ENCODE data around the gene LPCAT1. TPM values are rescaled to one million over a fixed set of nuclear protein-coding genes. Genes with fewer than 3 reads are reported as not detected.
A peak's percentile ranks its signal among the peaks of the same experiment; 100 is the strongest.
"Not testable (repeated sequence)": the region's sequence is repeated elsewhere in the genome, so short reads cannot be mapped to it uniquely, and the experiment has no call there.

LPCAT1 gene
- total RNA-seq, 2 experiments from 2014 or later = 49.4 to 49.6 TPM

DNA sequence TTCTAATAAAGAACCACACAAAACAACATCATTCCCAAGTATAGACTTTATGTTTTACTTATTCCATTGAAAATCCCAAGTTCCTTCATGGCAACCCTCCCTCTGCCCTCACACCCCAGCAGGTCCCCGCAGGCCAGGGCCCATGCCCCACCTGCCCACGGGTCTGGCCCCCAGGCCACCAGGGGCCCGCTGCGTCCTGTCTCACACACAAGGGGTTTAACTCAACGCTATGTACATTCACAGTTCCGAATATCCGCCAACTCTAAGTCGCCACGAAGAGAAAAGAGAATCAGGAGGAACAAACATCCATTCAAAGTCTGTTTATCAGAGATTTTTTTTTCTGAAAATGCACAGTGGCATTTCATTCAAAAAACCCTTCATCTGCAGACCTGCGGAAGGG lies 62.4 kb downstream of the LPCAT1 start:
- H3K27me3 Mint-ChIP-seq = no peaks in the 10 kb centered on the region
- H3K4me3 Mint-ChIP-seq = no peak overlapping the region
- no peak overlapping the region for H3K27ac Mint-ChIP-seq
- peaks cover 29% of the 10 kb centered on the region for H3K36me3 Mint-ChIP-seq
- no peaks in the 10 kb centered on the region for H3K4me1 Mint-ChIP-seq
- H3K9me3 Mint-ChIP-seq = peaks cover 17% of the 10 kb centered on the region
- no peak for DNase-seq

GRCh38 chr5:1460054-1460682 lies 63.6 kb downstream of the LPCAT1 start:
- no peak overlapping the region for H3K27ac Mint-ChIP-seq
- H3K9me3 Mint-ChIP-seq = peaks cover 16% of the 10 kb centered on the region
- peaks cover 20% of the 10 kb centered on the region for H3K36me3 Mint-ChIP-seq
- no peak overlapping the region for H3K4me3 Mint-ChIP-seq
- no peak for DNase-seq
- H3K27me3 Mint-ChIP-seq = no peaks in the 10 kb centered on the region
- no peaks in the 10 kb centered on the region for H3K4me1 Mint-ChIP-seq

- H3K27ac Mint-ChIP-seq, DNase-seq, H3K4me1 Mint-ChIP-seq, H3K27me3 Mint-ChIP-seq, H3K4me3 Mint-ChIP-seq: not testable (repeated sequence)
- H3K36me3 Mint-ChIP-seq = peaks cover 12% of the 10 kb centered on the region
- H3K9me3 Mint-ChIP-seq = peaks cover 10% of the 10 kb centered on the region
Measured at GRCh38 chr5:1459435-1459834, 64.3 kb downstream of the LPCAT1 start.

DNA sequence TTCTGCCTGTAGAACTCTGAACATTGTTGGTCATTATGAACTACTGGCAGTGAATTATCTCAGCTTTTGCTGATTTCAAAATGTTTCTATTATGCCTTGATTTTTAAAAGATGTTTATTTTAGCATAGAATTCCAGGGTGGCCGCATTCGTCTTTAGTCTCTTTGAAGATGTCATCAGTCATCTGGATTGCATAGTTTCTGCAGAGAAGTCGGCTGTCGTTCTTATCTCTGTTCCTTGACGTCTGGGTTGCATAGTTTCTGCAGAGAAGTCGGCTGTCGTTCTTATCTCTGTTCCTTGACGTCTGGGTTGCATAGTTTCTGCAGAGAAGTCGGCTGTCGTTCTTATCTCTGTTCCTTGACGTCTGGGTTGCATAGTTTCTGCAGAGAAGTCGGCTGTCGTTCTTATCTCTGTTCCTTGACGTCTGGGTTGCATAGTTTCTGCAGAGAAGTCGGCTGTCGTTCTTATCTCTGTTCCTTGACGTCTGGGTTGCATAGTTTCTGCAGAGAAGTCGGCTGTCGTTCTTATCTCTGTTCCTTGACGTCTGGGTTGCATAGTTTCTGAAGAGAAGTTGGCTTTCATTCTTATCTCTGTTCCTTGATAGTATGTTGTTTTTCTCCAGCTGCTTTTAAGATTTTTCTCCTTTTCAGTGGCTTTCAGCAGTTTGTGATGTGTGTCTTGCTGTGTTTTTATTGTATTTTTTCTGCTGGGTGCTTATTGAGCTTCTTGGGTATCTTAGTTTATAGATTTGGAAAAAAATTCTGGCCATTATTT lies 67.5 kb downstream of the LPCAT1 start:
- Mint-ChIP-seq H3K9me3 (peaks cover 19% of the 10 kb centered on the region), H3K36me3 (peaks cover 15% of the 10 kb centered on the region)
- not testable (repeated sequence) for H3K27ac Mint-ChIP-seq, H3K27me3 Mint-ChIP-seq, H3K4me1 Mint-ChIP-seq, DNase-seq, H3K4me3 Mint-ChIP-seq

GRCh38 chr5:1453613-1454012 lies 70.1 kb downstream of the LPCAT1 start:
- H3K4me3 Mint-ChIP-seq = no peak overlapping the region
- H3K27ac Mint-ChIP-seq = no peak overlapping the region
- no peak for DNase-seq
- peaks cover 19% of the 10 kb centered on the region for H3K9me3 Mint-ChIP-seq
- H3K4me1 Mint-ChIP-seq = peaks cover 6% of the 10 kb centered on the region
- peaks cover 15% of the 10 kb centered on the region for H3K27me3 Mint-ChIP-seq
- H3K36me3 Mint-ChIP-seq = peaks cover 12% of the 10 kb centered on the region

DNA sequence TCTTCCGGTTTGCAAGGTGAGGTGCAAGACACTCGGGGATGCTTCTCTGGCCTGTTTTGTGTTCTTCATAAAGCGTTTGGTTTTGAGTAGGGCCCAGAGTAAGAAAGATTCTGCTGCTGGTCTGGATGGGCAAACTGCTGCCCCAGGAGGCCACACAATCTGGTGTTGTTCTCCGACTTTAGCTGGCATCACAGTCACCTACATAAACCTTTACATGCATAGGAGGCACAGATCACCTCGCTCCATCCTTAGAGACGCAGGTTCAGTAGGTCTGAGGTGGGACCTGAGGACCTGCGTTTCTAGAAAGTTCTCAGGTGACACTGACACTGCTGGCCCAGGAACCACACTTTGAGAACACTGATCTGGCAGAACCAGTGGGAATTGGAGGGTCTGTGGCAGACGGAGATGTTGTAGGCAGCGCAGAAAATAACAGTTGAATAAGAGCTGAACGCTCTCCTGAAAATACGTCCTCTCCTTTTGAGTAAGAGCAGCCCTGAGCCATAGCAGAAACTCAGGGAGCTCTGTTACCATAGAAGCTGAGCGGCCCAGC lies 74.6 kb downstream of the LPCAT1 start:
- no peak for DNase-seq
- peaks cover 9% of the 10 kb centered on the region for H3K9me3 Mint-ChIP-seq
- H3K4me3 Mint-ChIP-seq = no peak overlapping the region
- peaks cover 26% of the 10 kb centered on the region for H3K4me1 Mint-ChIP-seq
- H3K36me3 Mint-ChIP-seq = peaks cover 7% of the 10 kb centered on the region
- H3K27ac Mint-ChIP-seq = no peak overlapping the region
- peaks cover 40% of the 10 kb centered on the region for H3K27me3 Mint-ChIP-seq

GRCh38 chr5:1448511-1449011 lies 75.2 kb downstream of the LPCAT1 start:
- no peak overlapping the region for H3K4me3 Mint-ChIP-seq
- DNase-seq = no peak
- peaks cover 3% of the 10 kb centered on the region for H3K36me3 Mint-ChIP-seq
- no peak overlapping the region for H3K27ac Mint-ChIP-seq
- peaks cover 3% of the 10 kb centered on the region for H3K9me3 Mint-ChIP-seq
- peaks cover 29% of the 10 kb centered on the region for H3K4me1 Mint-ChIP-seq
- peaks cover 44% of the 10 kb centered on the region for H3K27me3 Mint-ChIP-seq

DNA sequence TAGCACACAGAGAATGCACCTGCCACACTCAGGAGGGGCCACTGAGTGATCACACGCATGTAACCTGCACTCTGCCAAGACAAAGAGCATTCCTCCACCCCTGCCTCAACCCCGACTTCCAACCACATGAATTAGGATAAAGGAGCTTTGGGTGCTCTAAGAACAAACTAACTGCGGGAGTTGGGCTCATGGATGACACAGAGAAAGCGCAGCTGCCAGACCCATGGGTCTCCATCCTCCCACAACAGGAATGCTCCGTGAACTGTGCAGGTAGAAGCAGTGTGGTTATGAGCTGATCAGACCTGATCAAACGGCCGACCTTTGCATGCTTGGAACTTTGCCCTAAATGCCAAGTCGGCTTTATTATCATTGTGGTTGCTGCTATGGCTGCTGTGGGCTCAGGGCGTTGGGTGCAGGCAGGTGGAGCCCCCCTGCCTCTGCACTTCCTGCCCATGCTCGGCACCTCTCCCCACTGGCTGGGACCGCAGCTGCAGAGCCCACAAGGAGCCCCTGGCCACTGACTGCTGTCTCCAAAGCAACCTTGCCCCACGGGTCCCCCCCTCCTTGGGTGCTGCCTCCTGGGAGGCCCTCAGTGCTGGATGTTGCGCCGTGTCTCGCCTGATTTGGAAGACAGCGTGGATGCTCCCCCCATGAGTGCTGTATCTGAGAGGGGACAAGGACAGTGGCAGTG lies 75.9 kb downstream of the LPCAT1 start:
- peak; percentile 50 for DNase-seq
- no peaks in the 10 kb centered on the region for H3K36me3 Mint-ChIP-seq
- peaks cover 51% of the 10 kb centered on the region for H3K27me3 Mint-ChIP-seq
- H3K4me1 Mint-ChIP-seq = peaks cover 29% of the 10 kb centered on the region
- no peak overlapping the region for H3K27ac Mint-ChIP-seq
- H3K4me3 Mint-ChIP-seq = no peak overlapping the region
- no peaks in the 10 kb centered on the region for H3K9me3 Mint-ChIP-seq

DNA sequence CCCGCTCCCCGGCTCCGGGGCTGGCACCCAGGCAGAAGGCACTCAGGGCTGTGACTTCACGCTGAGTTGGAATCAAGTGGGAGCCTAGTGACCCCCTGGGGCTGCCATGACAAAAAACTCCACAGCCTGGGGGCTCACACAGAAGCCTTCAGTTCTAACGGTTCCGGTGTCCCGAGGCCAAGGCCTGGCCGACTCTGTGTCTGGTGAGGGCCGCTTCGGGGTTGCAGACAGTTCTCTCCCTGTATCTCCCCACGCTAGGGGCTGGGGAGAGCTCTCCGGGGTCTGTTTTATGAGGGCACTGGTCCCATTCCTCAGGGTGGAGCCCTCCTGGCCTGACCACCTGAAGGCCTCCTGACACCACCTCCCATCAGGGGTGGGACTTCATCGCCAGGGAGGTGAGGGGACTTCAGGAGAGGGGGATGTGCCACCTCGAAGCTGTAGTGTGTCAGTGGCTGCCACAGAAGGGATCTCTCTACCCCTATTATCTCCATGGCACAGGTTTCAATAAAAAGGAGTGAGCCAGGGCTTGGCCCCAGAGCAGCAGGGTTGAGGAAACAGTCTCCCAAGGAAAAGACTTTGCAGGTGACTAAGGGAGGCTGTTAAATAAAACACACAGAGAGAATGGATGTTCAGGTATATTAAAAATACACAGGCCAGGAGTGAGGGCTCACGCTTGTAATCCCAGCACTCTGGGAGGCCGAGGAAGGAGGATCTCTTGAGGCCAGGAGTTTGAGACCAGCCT lies 77.0 kb downstream of the LPCAT1 start:
- peak overlapping the region; percentile 15 for H3K4me3 Mint-ChIP-seq
- no peak for DNase-seq
- H3K27me3 Mint-ChIP-seq = peaks cover 61% of the 10 kb centered on the region
- H3K36me3 Mint-ChIP-seq = no peaks in the 10 kb centered on the region
- peaks cover 29% of the 10 kb centered on the region for H3K4me1 Mint-ChIP-seq
- no peaks in the 10 kb centered on the region for H3K9me3 Mint-ChIP-seq
- H3K27ac Mint-ChIP-seq = no peak overlapping the region

- no peaks in the 10 kb centered on the region for H3K9me3 Mint-ChIP-seq
- H3K4me3 Mint-ChIP-seq = no peak overlapping the region
- peaks cover 29% of the 10 kb centered on the region for H3K4me1 Mint-ChIP-seq
- H3K36me3 Mint-ChIP-seq = no peaks in the 10 kb centered on the region
- peaks cover 67% of the 10 kb centered on the region for H3K27me3 Mint-ChIP-seq
- H3K27ac Mint-ChIP-seq = no peak overlapping the region
- no peak for DNase-seq
Measured at GRCh38 chr5:1445689-1446601, 77.8 kb downstream of the LPCAT1 start.

DNA sequence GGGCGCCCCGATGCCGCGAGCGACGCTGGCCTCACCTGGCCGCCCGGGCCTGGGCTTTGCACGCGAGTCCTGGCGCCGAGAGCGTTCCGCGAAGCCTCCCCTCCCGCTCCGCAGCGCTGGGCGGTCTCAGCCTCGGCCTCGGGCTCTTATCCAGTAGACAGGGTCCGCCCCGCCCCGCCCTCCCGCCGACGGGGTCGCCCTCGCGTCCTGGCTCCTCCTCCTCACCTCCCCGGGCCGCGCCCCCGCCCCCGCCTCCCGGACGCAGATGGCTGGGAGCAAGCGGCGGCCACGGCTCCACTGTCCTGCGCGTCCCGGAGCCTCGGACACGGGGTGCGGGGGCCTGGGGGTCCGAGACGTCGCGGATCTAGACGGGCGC lies 78.5 kb downstream of the LPCAT1 start, which contains the start of gene SLC6A3:
TSS of gene SLC6A3 (minus strand) at position 128 of the 376 bp plus-strand sequence. CDS start 2,243 bp downstream, outside the sequence.
- H3K4me3 Mint-ChIP-seq = peak within 1 kb of the TSS; percentile 44
- DNase-seq = peak; percentile 41
- H3K4me1 Mint-ChIP-seq = peaks cover 29% of the 10 kb centered on the region
- no peaks in the 10 kb centered on the region for H3K9me3 Mint-ChIP-seq
- peaks cover under 1% of the 10 kb centered on the region for H3K36me3 Mint-ChIP-seq
- no peak within 1 kb of the TSS for H3K27ac Mint-ChIP-seq
- H3K27me3 Mint-ChIP-seq = peaks cover 69% of the 10 kb centered on the region

DNA sequence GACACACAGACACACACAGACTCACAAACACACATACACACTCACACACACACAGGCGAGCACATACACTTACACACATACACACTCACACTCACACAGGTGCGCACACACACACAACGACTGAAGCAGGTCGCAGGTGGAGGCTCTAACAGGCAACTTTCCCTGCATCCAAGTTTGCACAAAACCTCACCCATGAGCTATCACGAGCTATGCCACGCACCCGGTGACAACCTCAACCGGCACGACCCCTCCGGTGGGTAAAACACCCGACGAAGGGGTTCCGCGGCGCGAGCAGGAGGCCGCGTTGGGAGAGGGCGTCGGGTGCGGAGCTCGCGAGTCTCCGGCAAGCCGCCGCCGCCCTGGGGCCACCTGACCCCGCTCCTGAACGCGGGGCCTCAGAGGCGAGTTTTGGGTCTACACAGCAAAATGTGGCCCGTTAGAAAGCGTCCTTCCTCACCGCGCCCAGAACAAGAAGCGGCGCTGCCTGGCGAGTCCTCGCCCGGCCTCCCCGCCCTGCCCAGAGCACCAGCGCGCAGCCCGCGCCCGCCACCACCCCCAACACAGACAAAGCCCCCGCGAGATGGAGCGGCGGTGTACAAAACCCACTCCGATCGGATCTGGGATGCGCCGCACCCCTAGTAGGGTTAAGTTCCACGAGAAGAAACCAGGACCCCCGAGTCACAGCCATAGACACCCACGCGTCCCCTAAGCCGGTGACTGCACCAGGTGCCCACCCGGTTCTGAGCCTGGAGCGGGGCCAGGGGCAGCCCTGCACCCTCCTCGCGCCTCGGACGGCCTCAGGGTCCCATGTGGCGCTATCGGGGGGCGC lies 79.2 kb downstream of the LPCAT1 start:
- peak overlapping the region; percentile 44 for H3K4me3 Mint-ChIP-seq
- peaks cover 75% of the 10 kb centered on the region for H3K27me3 Mint-ChIP-seq
- no peak overlapping the region for H3K27ac Mint-ChIP-seq
- H3K9me3 Mint-ChIP-seq = peaks cover 4% of the 10 kb centered on the region
- DNase-seq = no peak
- H3K36me3 Mint-ChIP-seq = peaks cover 4% of the 10 kb centered on the region
- H3K4me1 Mint-ChIP-seq = peaks cover 29% of the 10 kb centered on the region

DNA sequence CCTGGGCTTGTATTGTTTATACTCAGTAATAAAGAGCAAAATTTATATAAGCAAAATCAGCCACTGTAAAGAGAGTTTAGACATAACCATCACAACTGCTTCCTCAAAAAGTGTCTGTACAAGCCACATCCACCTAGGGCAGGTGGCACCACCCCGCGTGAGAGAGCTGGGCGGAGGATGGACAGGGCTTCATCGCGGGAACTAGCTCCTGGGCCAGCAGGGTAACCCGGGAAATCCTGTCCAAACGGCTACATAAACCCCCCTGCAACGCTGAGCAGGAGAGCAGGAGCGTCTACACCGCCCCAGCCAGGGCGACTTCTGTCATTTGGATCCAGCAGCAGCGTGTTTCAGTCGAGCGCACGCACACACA lies 79.8 kb downstream of the LPCAT1 start:
- H3K4me1 Mint-ChIP-seq = peaks cover 26% of the 10 kb centered on the region
- peak overlapping the region; percentile 15 for H3K4me3 Mint-ChIP-seq
- H3K36me3 Mint-ChIP-seq = peaks cover 4% of the 10 kb centered on the region
- H3K27me3 Mint-ChIP-seq = peaks cover 74% of the 10 kb centered on the region
- peaks cover 4% of the 10 kb centered on the region for H3K9me3 Mint-ChIP-seq
- no peak overlapping the region for H3K27ac Mint-ChIP-seq
- DNase-seq = no peak

Data from activated naive CD8-positive, alpha-beta T cell treated with anti-CD3 and anti-CD28 coated beads for 36 hours (primary cell).